ENCODE data around the gene NR2E1.

GRCh38 chr6:108176281-108177089 is 10.7 kb downstream of the NR2E1 start:
- no peak for TF ChIP-seq EZH2phosphoT487 (IDR thresholded peaks at IDR 0.05; ENCODE audit: borderline replicate concordance, low read length)
- no peak for TF ChIP-seq CTCF (IDR thresholded peaks at IDR 0.05; ENCODE audit: low read depth, low read length, poor library complexity, severe bottlenecking)
